Heart left ventricle (tissue), 16 donors: Measurements from ENCODE around the gene TATDN2. TPM values are rescaled to one million over a fixed set of nuclear protein-coding genes. Genes with fewer than 3 reads are reported as not detected.

Experiments
- ATAC-seq, 4 donors: fragments of 200-7000 bp; cut with Tn5 transposase; one replicate each; pipeline ENCODE4 v1.9.1; 2020 to 2022; ENCODE audit warnings: moderate library complexity in 4 of 4, mild to moderate bottlenecking in 3 of 4, moderate number of reproducible peaks in 1 of 4
- DNase-seq, 5 donors: peaks; one replicate each; pipeline ENCODE4 v3.0.0-alpha.2; 2020
- H3K27ac ChIP-seq, 12 donors: fragments of 200-600 bp; sonication (generic) in 4 of 12; one replicate each; pipeline versions ENCODE4 v1.5.0 to v1.8.0; 2016 to 2022; ENCODE audit warnings: mild to moderate bottlenecking in 2 of 12
- H3K27me3 ChIP-seq, 9 donors: fragments of 200-600 bp; sonication (generic) in 2 of 9; one replicate each; pipeline versions ENCODE4 v1.5.1 to v1.8.0; 2016 to 2022; ENCODE audit warnings: mild to moderate bottlenecking in 3 of 9
- H3K36me3 ChIP-seq, 9 donors: fragments of 200-600 bp; sonication (generic) in 2 of 9; one replicate each; pipeline versions ENCODE4 v1.5.0 to v1.8.0; 2018 to 2022; ENCODE audit warnings: mild to moderate bottlenecking in 2 of 9
- H3K4me1 ChIP-seq, 12 donors: fragments of 200-600 bp; sonication (generic) in 4 of 12; one replicate each; pipeline versions ENCODE4 v1.5.0 to v1.8.0; 2016 to 2022; ENCODE audit warnings: mild to moderate bottlenecking in 3 of 12
- H3K4me3 ChIP-seq, 12 donors: fragments of 200-600 bp; sonication (generic) in 4 of 12; one replicate each; pipeline versions ENCODE4 v1.5.0 to v1.8.0; 2017 to 2022; ENCODE audit warnings: mild to moderate bottlenecking in 9 of 12, moderate library complexity in 4 of 12
- H3K9me3 ChIP-seq, 12 donors: fragments of 200-600 bp; sonication (generic) in 4 of 12; one replicate each; pipeline versions ENCODE4 v1.5.0 to v1.8.0; 2016 to 2022; ENCODE audit warnings: mild to moderate bottlenecking in 1 of 12
- POLR2A ChIP-seq, 2 donors: fragments of 450-650 bp; IDR thresholded peaks; one replicate each; pipeline ENCODE4 v1.6.1; 2017; ENCODE audit warnings: antibody characterized with exemption in 2 of 2, mild to moderate bottlenecking in 2 of 2, moderate library complexity in 2 of 2
- WGBS, 4 donors: extraction: QIAGEN DNeasy Blood & Tissue Kit in 2 of 4; methylation state at CpG; one replicate each; pipeline versions ENCODE4 v1.1.5 to v1.1.7; 2013 to 2018; 5-methylcytosine and 5-hydroxymethylcytosine counted together
- intact Hi-C, 10 donors: fragments of 100-400 bp; cut with DNase I; formaldehyde crosslinking; loops; one replicate each; pipeline versions ENCODE4 v1.11.1 to v1.14.2; 2022
- polyA plus RNA-seq, 2 donors: library from polyadenylated mRNA; stranded (reverse); fragments of 200-250 nt; gene quantifications; one replicate each; pipeline ENCODE4 v1.2.3, GENCODE V29; 2013
- total RNA-seq, 9 donors: library from RNA; depleted of rRNA in 2 of 9; stranded (reverse); fragments of >200 nt in 2 of 9; fragmentation: NEBNext Ultra II Directional in 3 of 9; extraction: Animal tissue kit (Norgen Biotek cat#: 25700) in 3 of 9; gene quantifications; one replicate each; pipeline versions ENCODE4 v1.1.0 to v1.2.4, GENCODE V29; 2016 to 2023
- TF ChIP-seq, protein P1 (sequence below), 12 donors: fragments of 200-600 bp; sonication (generic) in 4 of 12; IDR thresholded peaks; one replicate each; pipeline versions ENCODE4 v1.5.0 to v1.8.0; 2018 to 2022; ENCODE audit warnings: antibody characterized with exemption in 12 of 12, mild to moderate bottlenecking in 5 of 12
- donor health status: ischemic (EF 13 %, LVEDD 7.1; RV severe dilation, severe dysfunction).
- donor health status: healthy with polysubstance abuse.
- donor health status: DM: no; HTN: yes; CAD: no.
- donor health status: DM: no; HTN: no; CAD: no.
- donor health status: ischemic (EF 25% LVEDD 6.9; RV normal size, moderate dysfunction).
- donor health status: ischemic (EF 25% LVEDD 5.7; RV mildly dilated, moderate dysfunction).
- donor health status: healthy.
- donor health status: DM: yes; HTN: yes; CAD: no.
- donor health status: ischemic (EF 35%, LVEDD 5.7; RV mildly dilated, moderate dysfunction).
- donor health status: nonischemic (EF 11% LVEDD 7.7; RV severe dilation, severe dysfunction).
- donor health status: DM: yes; HTN: yes; CAD: no.
- donor health status: PGD.
- donor health status: ischemic (EF 29% LVEDD 5.4; RV normal size, mild dysfunction).
- donor health status: nonischemic (EF 23%, LVEDD 6.1; RV moderate dilation, normal function).

Gene TATDN2
- total and polyA plus RNA-seq, 11 donors = 8.6 to 31.6 (median 16.8) TPM

DNA sequence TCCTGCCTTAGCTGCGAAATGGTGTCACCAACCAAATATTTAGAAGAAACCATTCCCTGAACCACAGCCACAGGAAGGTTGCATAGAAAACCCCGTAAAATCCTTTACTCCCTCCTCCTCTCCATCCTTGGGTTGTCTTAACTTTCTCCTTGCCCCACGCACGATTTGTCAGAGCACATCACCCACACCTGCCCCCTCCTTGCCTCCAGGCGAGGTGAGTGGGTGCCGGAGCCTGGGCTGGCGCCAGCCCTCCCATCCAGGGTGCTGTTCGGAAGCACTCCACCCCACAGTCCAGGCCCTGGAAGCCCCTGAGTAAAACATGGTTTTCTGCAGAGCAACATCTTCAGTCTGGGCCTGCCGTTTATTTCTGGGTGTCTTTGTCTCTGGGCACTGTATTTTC, 40.8 kb downstream of the TATDN2 start:
- no peaks in the 10 kb centered on the region for H3K9me3 ChIP-seq

DNA sequence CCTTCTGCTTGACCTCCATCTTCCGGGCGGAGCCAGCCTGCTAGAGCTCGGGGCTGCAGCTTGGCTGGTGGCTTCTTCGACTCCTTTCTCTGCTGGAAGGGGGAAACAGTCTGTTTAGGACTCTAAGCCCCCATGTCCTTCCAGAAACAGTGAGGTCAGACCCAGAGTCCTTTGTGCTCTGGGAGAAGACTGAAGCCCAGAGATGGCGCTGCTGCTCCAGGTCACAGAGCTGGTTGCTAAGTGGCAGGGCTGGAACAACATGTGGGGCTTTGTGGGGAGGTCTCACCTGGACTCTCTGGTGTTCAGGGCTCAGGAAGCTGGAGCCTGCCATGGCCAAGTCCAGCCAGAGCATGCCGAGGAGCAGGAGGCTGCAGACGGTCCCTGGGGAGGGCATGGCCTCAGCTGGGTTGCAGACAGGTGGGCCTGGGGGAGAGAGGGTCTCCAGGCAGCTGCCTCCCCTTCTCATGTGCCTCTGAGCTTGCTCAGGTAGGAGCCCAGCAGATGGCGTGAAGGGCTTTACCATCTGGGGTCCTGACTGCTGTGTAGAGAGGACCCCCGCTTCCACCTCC, 41.6 kb downstream of the TATDN2 start:
- DNase-seq (no peak), ATAC-seq (no peak)
- 89 to 92% (median 91%) methylated on average over 9 of the region's 9 CpGs for WGBS, 4 donors
- Histone ChIP-seq H3K4me3 (no peak overlapping the region), H3K27me3 (no peaks in the 10 kb centered on the region), H3K4me1 (peaks cover 0 to 30% (median 2%) of the 10 kb centered on the region in 12 donors), H3K27ac (no peak overlapping the region), H3K36me3 (peaks cover 0 to 59% (median 35%) of the 10 kb centered on the region in 9 donors), H3K9me3 (no peaks in the 10 kb centered on the region)
- TF ChIP-seq POLR2A (IDR thresholded peaks at IDR 0.05) = no peak
- TF ChIP-seq, protein P1, sequence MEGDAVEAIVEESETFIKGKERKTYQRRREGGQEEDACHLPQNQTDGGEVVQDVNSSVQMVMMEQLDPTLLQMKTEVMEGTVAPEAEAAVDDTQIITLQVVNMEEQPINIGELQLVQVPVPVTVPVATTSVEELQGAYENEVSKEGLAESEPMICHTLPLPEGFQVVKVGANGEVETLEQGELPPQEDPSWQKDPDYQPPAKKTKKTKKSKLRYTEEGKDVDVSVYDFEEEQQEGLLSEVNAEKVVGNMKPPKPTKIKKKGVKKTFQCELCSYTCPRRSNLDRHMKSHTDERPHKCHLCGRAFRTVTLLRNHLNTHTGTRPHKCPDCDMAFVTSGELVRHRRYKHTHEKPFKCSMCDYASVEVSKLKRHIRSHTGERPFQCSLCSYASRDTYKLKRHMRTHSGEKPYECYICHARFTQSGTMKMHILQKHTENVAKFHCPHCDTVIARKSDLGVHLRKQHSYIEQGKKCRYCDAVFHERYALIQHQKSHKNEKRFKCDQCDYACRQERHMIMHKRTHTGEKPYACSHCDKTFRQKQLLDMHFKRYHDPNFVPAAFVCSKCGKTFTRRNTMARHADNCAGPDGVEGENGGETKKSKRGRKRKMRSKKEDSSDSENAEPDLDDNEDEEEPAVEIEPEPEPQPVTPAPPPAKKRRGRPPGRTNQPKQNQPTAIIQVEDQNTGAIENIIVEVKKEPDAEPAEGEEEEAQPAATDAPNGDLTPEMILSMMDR (IDR thresholded peaks at IDR 0.05) = no peak
- intact Hi-C loops = no loop called here

More for the DNA sequence above, 40.8 kb downstream of the TATDN2 start:
- TF ChIP-seq, protein P1 (IDR thresholded peaks at IDR 0.05) = no peak
- no peak for TF ChIP-seq POLR2A (IDR thresholded peaks at IDR 0.05)
- DNase-seq (no peak), ATAC-seq (no peak)
- H3K4me1 ChIP-seq = peaks cover 0 to 35% (median 2%) of the 10 kb centered on the region in 12 donors
- H3K4me3 ChIP-seq = no peak overlapping the region
- no peak overlapping the region for H3K27ac ChIP-seq
- 89 to 94% (median 94%) methylated on average over 9 of the region's 9 CpGs for WGBS, 4 donors
- H3K27me3 ChIP-seq = no peaks in the 10 kb centered on the region
- peaks cover 0 to 56% (median 35%) of the 10 kb centered on the region in 9 donors for H3K36me3 ChIP-seq
- intact Hi-C loops = no loop called here

DNA sequence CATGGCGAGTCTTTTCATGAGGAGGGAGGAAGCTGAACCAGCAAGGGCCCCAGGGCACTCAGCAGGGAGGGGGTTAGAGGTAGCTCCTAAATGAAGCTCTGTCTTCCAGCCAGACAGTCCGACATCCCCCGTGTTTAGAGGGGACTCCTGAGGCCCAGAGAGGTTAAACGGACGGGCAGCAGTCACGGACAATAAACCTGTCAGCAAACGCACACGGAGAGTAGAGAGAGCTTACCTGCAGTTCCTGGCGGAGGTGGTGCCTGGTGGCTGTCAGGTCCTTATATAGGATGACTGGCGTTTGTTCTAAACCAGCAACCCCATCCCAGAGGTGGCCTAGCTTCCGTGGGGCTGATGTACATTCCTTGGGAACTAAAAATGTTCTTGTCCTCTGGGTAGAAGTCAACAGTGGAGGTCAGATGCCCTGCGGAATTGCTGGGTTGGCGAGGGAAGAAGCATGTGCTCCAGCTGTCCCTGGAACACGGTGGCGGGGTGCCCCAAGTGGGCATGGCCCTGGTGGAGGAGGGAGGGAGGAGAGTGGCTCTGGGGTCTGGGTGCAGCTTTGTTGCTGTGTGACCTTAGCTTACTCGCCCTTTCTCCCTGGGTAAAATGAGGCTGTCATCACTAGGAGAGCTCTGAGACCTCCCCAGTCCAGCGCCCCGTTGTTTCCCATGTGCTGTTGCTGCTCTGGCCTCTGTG, 42.4 kb downstream of the TATDN2 start:
- Histone ChIP-seq H3K27me3 (no peaks in the 10 kb centered on the region), H3K4me3 (no peak overlapping the region), H3K36me3 (peaks cover 0 to 59% (median 37%) of the 10 kb centered on the region in 9 donors), H3K9me3 (no peaks in the 10 kb centered on the region), H3K27ac (no peak overlapping the region), H3K4me1 (peaks cover 0 to 25% (median 2%) of the 10 kb centered on the region in 12 donors)
- intact Hi-C loops = no loop called here
- 87 to 92% (median 88%) methylated on average over 17 to 18 of the region's 18 CpGs for WGBS, 4 donors
- TF ChIP-seq POLR2A (IDR thresholded peaks at IDR 0.05) = no peak
- TF ChIP-seq, protein P1 (IDR thresholded peaks at IDR 0.05) = no peak
- no peak for ATAC-seq
- no peak for DNase-seq

DNA sequence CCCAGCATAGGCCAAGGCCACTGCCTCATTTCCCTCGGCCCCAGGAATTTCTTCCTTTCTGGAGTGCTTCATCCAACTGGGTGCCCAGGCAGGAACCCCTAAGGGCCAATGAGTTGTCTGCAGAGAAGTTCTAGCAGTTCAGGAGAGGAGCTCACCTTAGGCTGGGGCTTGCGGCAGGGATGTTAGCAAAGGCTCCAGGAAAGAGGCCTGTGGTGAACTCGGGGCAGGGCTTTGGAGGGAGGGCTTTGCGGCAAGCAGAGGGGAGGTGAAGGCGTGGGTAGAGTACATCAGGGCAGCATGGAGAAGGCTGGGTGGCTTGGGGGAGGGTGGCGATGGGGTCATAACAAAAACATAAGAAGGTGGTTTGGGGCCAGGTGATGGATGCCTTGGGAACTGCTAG, 43.4 kb downstream of the TATDN2 start:
- intact Hi-C loops = no loop called here
- Histone ChIP-seq H3K9me3 (no peaks in the 10 kb centered on the region), H3K4me1 (peaks cover 0 to 25% (median 2%) of the 10 kb centered on the region in 12 donors), H3K4me3 (no peak overlapping the region), H3K27me3 (no peaks in the 10 kb centered on the region), H3K36me3 (peaks cover 0 to 59% (median 32%) of the 10 kb centered on the region in 9 donors), H3K27ac (no peak overlapping the region)
- DNase-seq = no peak
- ATAC-seq = no peak
- WGBS, 4 donors = 93 to 97% (median 96%) methylated on average over 6 of the region's 6 CpGs
- TF ChIP-seq, protein P1 (IDR thresholded peaks at IDR 0.05) = no peak
- TF ChIP-seq POLR2A (IDR thresholded peaks at IDR 0.05) = no peak
